SU-DHL-6 (cell line): Measurements from ENCODE around the gene IFFO2.

ENCODE experiments used
- EZH2phosphoT487 ChIP-seq: fragments of 200-600 bp; sonication (generic), shearing (Covaris generic); conservative IDR thresholded peaks from 2 replicates; pipeline ENCODE4 v1.6.1; 2018; ENCODE audit warnings: mild to moderate bottlenecking, antibody characterized with exemption, low read length, moderate library complexity, mixed read lengths
- TF ChIP-seq, protein P1 (sequence below): fragments of 200-600 bp; sonication (generic); IDR thresholded peaks from one replicate; pipeline ENCODE4 v1.5.1; 2017; ENCODE audit warnings: antibody characterized with exemption, mild to moderate bottlenecking, low read length, moderate library complexity; ENCODE audit not compliant: insufficient read depth, poor library complexity, severe bottlenecking

DNA sequence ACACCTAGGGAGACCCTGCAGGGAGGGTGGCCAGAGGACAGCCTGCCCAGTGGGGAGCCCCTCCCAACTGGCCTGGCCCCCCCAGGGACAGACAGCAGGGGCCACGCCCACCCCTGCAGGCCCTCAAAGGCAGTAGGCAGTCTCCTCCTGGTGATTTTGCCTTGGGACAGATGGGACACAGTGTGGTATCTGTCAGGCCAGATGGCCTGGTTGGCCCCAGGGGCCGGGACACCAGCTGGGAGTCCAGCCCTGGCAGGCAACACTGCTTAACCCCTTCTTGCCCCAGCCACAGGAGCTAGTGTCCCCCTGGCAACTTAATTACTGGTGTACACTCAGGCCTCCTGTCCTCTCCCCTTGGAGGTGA, 17.8 kb downstream of the IFFO2 start:
- TF ChIP-seq, protein P1, sequence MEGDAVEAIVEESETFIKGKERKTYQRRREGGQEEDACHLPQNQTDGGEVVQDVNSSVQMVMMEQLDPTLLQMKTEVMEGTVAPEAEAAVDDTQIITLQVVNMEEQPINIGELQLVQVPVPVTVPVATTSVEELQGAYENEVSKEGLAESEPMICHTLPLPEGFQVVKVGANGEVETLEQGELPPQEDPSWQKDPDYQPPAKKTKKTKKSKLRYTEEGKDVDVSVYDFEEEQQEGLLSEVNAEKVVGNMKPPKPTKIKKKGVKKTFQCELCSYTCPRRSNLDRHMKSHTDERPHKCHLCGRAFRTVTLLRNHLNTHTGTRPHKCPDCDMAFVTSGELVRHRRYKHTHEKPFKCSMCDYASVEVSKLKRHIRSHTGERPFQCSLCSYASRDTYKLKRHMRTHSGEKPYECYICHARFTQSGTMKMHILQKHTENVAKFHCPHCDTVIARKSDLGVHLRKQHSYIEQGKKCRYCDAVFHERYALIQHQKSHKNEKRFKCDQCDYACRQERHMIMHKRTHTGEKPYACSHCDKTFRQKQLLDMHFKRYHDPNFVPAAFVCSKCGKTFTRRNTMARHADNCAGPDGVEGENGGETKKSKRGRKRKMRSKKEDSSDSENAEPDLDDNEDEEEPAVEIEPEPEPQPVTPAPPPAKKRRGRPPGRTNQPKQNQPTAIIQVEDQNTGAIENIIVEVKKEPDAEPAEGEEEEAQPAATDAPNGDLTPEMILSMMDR, result no peak
- no peak for TF ChIP-seq EZH2phosphoT487
